ENCODE data around the gene SLC2A4. TPM values are rescaled to one million over a fixed set of nuclear protein-coding genes. Genes with fewer than 3 reads are reported as not detected.

The SLC2A4 gene
- total RNA-seq, 6 experiments from 2014 or later, result 0.07 to 0.09 (median 0.09) TPM; not detected in 1

DNA sequence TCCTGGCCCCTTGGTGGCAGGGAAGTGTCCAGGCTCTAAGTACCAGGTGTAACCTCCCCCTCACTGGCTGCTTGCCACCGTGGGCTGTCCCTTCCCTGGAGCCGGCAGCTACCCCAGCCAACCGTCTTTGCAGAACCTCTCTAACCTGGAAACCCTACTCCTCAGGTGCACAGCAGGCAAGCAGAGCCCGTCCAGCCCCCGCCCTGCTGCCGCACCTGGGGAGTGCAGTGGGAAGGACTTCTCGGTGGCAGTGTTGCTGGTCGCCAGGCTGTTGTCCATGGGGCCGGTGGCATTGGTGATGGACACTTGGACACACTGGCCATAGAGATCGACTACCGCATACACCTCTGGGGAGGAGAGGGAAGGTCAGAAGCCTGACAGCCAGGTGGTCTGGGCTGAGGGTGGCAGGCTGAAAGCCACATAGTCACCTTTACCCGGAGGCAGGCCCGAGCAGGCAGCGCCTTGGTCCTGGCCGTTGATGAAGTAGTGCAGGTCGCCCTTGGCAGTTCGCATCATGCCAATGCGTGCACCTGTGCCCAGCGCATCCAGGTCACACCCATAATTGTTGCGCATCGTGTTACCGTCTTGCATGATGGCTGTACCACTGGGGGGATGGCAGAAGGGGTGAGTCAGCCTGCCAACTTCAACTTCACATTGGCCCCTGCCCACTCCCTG, 41.1 kb downstream of the SLC2A4 start:
- peaks cover 1% of the 10 kb centered on the region for H3K4me1 Mint-ChIP-seq (ENCODE audit: low read depth)
- DNase-seq, result no peak
- no peaks in the 10 kb centered on the region for H3K27me3 Mint-ChIP-seq (ENCODE audit: insufficient read depth)
- H3K36me3 Mint-ChIP-seq (ENCODE audit: low read depth), result peaks cover 9% of the 10 kb centered on the region
- no peaks in the 10 kb centered on the region for H3K9me3 Mint-ChIP-seq
- no peak for TF ChIP-seq CTCF (IDR thresholded peaks at IDR 0.05)
- H3K4me3 Mint-ChIP-seq, result no peak overlapping the region
- H3K27ac Mint-ChIP-seq, result no peak overlapping the region

DNA sequence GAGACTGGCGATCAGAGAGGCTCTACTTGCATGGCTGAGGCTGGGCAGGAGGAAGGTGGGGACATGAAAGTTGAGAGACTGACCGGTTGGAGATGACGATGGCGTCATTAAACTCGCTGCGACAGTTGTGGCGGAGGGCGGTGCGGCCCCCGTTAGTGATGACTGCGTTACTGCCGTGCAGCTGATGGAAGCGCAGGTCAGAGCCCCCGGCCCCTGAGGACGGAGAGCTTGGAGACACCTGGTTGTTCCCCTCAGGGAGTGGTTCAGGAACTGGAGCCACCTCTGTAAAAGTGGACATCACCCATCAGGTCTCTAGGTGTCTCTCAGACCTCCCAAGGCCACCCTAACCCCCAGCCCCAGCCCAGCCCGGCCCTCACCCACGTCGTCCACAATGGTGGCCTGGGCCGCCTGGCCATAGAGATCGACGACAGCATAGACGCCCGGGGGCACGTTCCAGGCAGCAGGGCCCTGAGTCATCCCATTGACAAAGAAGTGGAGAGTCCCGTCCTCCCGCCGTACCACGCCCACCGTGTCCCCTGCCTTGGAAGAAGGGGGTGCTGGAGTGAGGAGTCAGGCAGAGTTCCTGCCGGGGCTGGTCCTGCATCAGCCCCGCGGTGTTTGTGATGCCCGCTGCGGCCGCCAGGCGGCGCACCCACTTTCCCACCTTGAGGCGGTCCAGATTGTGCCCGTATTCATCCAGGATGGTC, 42.4 kb downstream of the SLC2A4 start:
- peak; percentile 93 for TF ChIP-seq CTCF (IDR thresholded peaks at IDR 0.05)
- no peak overlapping the region for H3K27ac Mint-ChIP-seq
- H3K36me3 Mint-ChIP-seq (ENCODE audit: low read depth), result peaks cover 9% of the 10 kb centered on the region
- peak; percentile 21 for DNase-seq
- H3K9me3 Mint-ChIP-seq, result no peaks in the 10 kb centered on the region
- no peaks in the 10 kb centered on the region for H3K27me3 Mint-ChIP-seq (ENCODE audit: insufficient read depth)
- peaks cover 13% of the 10 kb centered on the region for H3K4me1 Mint-ChIP-seq (ENCODE audit: low read depth)
- H3K4me3 Mint-ChIP-seq, result no peak overlapping the region

- Mint-ChIP-seq H3K9me3 (no peaks in the 10 kb centered on the region), H3K36me3 (ENCODE audit: low read depth) (peaks cover 9% of the 10 kb centered on the region), H3K4me3 (no peak overlapping the region), H3K27me3 (ENCODE audit: insufficient read depth) (no peaks in the 10 kb centered on the region), H3K4me1 (ENCODE audit: low read depth) (peaks cover 15% of the 10 kb centered on the region), H3K27ac (no peak overlapping the region)
- peak; percentile 60 for TF ChIP-seq CTCF (IDR thresholded peaks at IDR 0.05)
- DNase-seq, result no peak
These were observed 42.9 kb downstream of the SLC2A4 start for GRCh38 chr17:7324438-7324779.

GRCh38 chr17:7325031-7325528, 43.6 kb downstream of the SLC2A4 start:
- TF ChIP-seq CTCF (IDR thresholded peaks at IDR 0.05), result no peak
- Mint-ChIP-seq H3K36me3 (ENCODE audit: low read depth) (peaks cover 9% of the 10 kb centered on the region), H3K9me3 (no peaks in the 10 kb centered on the region), H3K4me1 (ENCODE audit: low read depth) (peaks cover 15% of the 10 kb centered on the region), H3K27me3 (ENCODE audit: insufficient read depth) (no peaks in the 10 kb centered on the region), H3K27ac (no peak overlapping the region), H3K4me3 (no peak overlapping the region)
- DNase-seq, result no peak

GRCh38 chr17:7326186-7326585, 44.7 kb downstream of the SLC2A4 start:
- Mint-ChIP-seq H3K4me3 (no peak overlapping the region), H3K36me3 (ENCODE audit: low read depth) (peaks cover 6% of the 10 kb centered on the region), H3K9me3 (no peaks in the 10 kb centered on the region), H3K27ac (no peak overlapping the region), H3K27me3 (ENCODE audit: insufficient read depth) (peaks cover 1% of the 10 kb centered on the region), H3K4me1 (ENCODE audit: low read depth) (peaks cover 15% of the 10 kb centered on the region)
- no peak for DNase-seq
- TF ChIP-seq CTCF (IDR thresholded peaks at IDR 0.05), result no peak

Measured in HFFc6 (cell line).